HG02588 (cell line): ENCODE data around the gene SDE2.
A peak's percentile ranks its signal among the peaks of the same experiment; 100 is the strongest.
"Not testable (repeated sequence)": the region's sequence is repeated elsewhere in the genome, so short reads cannot be mapped to it uniquely, and the experiment has no call there.

ENCODE experiments used
- ATAC-seq: cut with Tn5 transposase; IDR thresholded peaks from one replicate; pipeline ENCODE4 v1.9.1; 2021; ENCODE audit warnings: mild to moderate bottlenecking, moderate library complexity; ENCODE audit not compliant: unreplicated experiment

SDE2 gene

DNA sequence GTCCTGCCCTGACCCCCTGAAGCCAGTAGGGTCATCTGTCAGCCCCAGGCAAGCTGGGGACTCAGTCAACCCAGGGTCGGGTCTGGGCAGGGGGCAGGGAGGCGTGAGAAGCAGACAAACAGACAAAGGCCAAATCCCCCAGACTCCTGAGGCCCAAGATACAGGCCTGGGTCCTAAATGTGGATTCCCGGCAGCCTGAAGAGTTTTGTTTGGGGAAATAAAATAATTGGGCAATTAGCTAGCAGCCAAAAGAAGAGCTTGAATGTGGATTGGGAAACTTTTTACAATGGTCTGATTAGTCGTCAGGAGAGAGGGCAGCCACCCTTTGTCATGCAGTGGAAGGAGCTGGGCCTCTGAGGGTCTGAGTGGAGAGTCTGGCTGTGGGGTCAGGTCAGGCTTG lies 53.6 kb downstream of the SDE2 start:
- ATAC-seq: no peak

DNA sequence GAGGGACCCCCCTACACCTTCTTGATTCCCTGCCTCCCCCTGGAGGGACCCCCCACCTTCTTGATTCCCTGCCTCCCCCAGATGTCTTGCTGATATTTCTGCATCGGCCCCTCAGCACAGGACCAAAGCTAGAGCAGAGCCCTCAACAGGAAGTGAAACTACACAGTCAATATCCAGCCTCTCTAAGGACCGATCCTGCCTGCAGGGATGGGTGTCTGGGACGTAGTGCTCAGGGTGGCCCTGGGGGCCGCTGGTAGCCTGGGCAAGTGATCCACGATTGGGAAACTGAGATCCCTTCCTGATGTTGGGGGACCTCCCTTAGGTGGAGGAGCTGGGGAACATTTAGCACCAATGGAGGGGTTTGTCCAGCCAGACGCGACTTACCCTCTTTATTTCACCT lies 54.2 kb downstream of the SDE2 start:
- no peak for ATAC-seq

DNA sequence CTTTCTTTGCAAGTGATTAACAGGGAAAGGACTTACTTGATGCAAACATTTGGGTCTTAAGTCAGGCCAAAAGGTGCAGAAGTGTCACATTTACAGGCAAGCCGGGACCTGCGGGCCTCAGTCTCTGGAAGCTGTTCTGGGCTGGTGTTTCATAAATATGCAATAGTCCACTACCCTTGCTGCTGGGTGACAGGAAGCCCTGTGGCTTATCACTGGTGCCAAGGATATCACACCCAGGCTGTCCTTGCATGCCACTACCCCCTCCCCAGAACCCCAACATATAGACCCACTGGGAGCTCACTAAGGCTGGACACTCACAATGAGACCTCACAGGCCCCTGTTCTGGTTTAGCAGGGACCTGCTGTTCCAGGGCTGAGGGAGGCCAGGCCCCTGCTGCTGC lies 54.8 kb downstream of the SDE2 start:
- no peak for ATAC-seq

DNA sequence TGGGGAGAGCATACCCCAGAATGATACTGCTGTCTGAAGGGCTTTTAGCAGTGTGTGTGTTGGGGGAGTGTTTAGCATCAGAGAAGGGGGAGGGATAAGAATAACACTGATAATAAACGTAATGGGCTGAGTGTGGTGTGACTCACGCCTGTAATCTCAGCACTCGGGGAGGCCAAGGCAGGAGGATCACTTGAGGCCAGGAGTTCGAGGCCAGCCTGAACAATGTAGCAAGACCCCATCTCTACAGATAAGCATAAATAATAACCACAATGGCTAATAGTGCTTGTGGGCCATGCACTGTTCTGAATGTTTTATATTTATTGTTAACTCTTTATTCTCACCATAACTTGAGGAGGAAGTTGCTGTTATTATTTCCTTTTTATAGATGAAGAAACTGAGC lies 55.6 kb downstream of the SDE2 start:
- no peak for ATAC-seq

DNA sequence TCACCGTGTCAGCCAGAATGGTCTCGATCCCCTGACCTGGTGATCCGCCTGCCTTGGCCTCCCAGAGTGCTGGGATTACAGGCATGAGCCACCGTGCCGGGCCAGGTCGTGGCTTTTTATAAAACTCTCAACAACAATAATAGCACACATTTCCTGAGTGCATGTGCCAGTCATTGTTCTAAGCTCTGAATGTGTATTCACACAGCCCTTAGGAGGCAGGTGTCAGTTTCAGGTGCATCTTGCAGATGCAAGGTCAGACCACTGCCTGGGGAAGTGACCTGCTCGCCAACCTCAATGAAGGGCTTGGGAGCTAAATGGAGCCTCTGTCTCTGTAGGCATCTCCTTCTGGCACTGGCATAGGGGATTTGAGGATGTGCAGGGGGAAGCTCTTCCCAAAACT lies 56.6 kb downstream of the SDE2 start:
- peak; percentile 84 for ATAC-seq

DNA sequence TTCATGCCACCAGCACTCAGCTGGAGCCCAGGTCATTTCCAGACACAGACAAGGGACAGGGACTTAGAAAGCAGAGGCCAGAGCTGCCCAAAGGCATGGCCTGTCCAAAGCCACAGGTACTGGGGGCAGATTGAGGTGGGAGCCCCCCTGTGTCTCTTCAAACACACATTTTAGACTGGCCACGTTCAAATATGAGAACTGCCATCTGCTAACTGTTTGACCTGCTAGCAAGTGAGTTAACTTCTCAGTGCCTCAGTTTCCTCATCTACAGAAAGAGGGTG lies 57.3 kb downstream of the SDE2 start:
- no peak for ATAC-seq

DNA sequence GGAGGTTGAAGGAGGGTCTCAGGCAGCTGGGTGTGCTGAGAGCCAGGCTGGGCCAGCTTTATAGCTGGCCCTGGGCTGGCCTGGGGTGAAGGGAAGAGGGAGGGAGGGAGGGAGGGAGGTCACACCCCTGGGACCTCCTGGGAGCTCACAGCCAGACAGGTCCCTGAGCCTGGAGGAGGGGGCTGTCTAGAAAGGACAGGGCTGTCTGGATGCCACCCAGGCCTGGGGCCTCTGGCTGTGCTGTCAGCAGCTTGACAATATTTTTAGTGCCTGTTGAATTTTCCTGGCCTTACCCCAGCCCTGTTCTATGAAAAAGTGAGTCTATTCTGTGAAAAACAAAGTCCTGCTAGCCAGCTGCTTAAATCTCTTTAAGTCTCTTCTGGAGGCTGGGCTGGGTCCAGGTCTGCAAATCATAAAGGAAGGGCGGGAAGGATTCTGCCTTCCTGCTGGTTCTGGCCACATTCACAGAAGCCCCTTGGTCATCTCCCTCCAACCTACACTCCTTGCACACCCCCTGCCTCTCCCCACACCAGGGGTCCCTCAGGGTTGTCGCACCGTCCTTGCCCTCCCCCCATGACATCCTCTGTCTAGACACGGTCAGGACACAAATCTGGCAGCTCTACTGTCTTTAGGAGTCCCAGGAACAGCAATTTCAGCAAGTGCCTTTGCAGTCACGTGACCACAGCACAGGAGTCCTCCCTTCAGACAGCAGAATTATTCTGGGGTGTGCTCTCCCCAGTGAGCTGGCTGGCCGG lies 57.8 kb downstream of the SDE2 start, which contains the start of gene LEFTY2:
Gene LEFTY2 (minus strand): TSS at position 34 of the 755 bp plus-strand sequence. CDS start 80 bp downstream, outside the sequence.
- ATAC-seq: no peak

DNA sequence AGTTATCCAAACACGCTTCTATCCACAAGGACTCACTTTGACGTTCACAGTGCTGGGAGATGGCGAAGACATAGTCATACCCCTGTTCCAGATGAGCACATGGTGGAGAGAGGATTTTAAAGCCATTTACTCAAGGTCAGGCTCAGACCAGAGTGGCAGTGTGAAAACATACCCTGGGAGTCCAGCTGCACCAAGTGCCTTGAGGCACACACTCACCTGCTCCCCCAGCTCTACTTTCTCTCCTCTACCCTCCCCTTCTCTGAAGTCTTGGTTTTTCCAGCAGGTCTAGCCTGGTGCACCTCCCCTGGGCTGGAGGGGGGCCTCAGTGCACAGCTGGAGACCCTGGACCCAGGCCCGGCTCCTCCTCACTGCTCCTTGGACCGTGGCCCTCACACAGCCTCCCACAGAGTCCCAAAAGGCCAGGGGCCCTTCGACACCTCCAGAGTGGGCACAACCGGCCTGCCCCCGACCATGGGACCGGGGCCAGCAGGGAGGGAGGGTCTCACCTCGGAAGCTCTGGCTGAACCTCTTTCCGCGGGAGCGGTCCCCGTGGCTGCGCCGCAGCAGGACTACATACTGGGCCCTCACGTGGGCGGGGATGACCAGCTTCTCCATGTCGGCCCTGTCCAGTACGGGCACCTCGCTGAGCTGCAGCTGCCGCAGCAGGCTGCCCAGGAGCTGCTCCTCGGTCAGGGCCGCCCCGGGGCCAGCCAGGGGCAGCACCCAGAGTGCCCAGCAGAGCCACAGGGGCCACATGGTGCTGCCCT lies 58.6 kb downstream of the SDE2 start:
- ATAC-seq: no peak

DNA sequence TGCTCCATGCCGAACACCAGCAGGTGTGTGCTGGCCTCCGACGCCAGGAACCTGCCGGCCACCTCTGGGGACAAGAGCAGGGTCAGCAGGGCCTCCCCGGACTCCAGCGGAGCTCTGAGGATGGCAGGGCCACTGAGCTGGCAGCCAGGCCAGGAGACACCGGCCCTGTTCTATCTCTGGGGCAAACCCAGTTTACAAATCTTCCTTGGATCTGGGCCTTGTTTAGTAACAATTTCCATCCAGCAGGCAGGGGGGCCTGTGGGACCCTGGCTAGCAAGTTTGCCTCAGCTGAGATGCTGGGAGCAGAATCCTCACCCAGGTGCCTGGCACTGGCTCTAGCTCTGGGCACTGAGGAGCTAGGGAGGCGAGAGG lies 59.2 kb downstream of the SDE2 start:
- not testable (repeated sequence) for ATAC-seq

DNA sequence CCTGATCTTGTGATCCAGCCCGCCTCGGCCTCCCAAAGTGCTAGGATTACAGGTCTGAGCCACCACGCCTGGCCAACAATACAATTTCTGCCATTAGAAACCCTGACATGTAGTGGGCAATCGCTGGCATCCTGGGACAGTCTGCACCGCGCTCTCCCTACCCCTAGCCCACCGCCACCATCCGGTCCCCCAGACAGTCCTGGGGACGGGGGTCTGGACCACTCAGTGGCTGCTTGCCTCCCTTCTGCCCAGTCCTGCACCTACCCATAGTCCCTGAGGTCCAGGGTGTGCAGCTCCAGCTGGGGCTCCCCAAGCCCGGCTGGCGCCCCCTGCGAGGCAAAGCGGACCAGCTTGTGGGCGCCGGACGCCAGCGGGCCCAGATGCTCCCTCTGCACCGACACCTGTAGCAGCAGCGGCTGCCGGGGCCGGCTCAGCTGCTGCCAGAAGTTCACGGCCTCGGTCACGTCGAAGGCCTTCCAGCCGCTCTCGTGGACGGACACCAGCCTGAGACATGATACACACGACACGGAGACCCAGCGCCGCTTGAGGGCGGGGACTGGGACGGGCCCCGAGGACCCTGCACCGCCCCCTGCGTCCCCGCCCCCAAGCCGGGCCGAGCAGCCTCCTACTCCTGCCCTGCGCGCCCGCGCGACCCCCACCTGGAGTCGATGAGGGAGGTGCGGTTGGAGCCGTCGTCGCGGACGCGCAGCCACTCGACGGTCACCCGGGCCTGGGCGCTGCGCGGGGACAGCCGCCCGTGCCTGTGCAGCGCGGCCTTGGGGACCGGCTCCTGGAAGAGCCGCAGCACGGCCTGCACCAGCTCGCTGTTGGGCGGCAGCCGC lies 59.8 kb downstream of the SDE2 start:
- not testable (repeated sequence) for ATAC-seq

DNA sequence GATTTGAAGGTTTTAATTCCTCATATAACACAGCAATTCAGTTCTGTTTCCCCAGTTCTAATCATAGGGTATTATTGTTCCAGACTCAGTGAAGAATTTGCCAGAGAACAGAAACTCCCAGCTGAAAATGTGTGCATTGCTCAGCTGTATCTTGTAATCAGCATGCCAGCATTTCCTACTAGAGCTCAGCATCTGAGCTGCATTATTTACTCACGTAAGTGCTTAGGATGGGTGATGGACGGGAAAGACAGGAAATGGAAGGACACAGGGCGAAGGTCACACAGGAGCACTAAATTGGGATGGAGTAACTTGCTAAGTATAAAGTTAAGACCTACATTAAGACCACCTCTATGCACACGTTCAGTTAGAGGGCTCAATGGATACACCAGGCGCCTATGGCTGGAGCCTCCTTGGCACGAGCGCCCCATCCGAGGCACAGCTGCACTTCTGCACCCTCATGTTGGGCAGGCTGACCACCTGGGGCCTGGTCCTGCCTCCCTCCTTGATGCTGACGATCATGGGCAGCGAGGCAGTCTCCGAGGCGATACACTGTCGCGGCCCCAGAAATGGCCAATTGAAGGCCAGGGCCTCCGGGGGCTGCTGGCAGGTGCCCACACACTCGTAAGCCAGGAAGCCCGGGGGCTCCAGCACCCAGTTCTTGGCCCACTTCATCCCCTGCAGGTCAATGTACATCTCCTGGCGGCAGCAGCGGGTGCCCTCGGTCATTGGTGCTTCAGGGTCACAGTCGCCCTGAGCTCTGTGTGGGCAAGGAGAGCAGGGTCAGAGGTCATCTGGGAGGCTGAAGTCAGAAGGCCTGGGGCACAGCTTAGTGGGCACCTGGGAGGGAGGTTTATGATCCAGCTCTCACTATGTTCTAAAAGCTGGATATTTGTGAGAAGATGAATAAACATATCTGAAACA lies 61.8 kb downstream of the SDE2 start:
- ATAC-seq: no peak

DNA sequence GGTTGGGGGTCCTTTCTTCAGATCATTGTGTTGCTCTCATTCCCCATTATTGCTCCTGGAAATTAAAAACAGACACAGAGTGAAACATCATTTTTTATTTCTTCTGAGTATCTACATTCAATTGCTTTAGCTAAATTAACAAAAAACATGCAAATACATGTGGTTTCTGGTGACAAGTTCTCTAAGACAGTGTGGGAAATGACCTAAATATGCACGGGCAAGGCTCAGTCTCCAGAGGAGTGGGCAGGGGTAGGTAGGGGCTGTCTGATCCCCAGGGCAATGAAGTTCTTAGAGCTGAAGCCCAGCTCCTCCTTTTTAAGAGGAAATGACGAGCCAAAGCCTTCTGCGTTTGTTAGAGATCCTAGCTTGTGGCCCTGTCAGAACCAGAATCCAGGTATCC lies 62.6 kb downstream of the SDE2 start:
- no peak for ATAC-seq

DNA sequence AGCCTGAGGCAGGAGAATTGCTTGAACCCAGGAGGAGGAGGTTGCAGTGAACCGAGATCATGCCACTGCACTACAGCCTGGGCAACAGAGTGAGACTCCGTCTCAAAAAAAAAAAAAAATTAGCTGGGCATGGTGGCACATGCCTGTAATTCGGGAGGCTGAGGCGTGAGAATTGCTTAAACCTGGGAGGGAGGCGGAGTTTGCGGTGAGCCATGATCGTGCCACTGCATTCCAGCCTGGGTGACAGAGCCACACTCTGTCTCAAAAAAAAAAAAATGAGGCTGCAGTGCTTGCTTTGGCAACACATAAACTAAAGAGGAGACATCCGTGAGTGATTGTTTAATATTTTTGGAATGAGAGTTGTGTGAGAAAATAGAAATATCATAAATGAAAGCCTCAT lies 63.1 kb downstream of the SDE2 start:
- ATAC-seq: not testable (repeated sequence)

DNA sequence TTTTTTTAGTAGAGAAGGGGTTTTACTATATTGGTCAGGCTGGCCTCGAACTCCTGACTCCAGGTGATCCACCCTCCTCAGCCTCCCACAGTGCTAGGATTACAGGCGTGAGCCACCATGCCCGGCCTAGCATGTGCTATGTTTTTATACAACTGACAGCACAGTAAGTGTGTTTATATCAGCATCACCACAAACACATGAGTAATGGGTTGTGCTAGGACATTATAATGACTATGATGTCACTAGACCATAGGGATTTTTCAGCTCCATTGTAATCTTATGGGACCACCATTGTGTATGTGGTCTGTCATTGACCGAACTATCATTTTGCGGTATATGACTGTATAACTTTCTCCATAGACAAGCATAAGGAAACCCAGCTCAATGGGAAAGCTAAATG lies 64.4 kb downstream of the SDE2 start:
- no peak for ATAC-seq

DNA sequence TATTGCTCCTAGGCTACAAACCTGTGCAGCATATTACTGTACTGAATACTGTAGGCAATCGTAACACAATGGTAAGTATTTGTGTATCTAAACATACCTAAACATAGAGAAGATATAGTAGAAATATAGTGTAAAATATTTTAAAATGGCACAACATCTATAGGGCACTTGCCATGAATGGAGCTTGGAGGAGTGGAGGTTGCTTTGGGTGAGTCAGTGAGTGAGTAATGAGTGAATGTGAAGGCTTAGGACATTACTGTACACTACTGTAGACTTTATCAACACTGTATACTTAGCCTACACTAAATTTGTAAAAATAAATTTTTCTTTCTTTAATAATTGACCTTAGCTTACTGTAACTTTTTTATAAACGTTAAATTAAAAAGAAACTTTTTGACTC lies 66.1 kb downstream of the SDE2 start:
- ATAC-seq: no peak
